PFSK-1 (cell line): Measurements from ENCODE around the gene RAB14.

Source experiments
- FOXP2 ChIP-seq: optimal IDR thresholded peaks from 2 replicates; pipeline ENCODE3; 2011; ENCODE audit warnings: borderline replicate concordance, control low read depth, inconsistent platforms; ENCODE audit not compliant: insufficient read depth; ENCODE audit errors: extremely low read length, extremely low read depth
- POLR2AphosphoS5 ChIP-seq: IDR thresholded peaks from 2 replicates; pipeline ENCODE4 v1.6.1; 2012; ENCODE audit warnings: low read depth, mild to moderate bottlenecking, control low read depth, low read length, moderate library complexity
- REST ChIP-seq, 2 experiments: IDR thresholded peaks; 2 replicates each; pipeline versions ENCODE4 v1.6.1 to v1.8.0; 2011 to 2012; ENCODE audit warnings: low read depth in 2 of 2, low read length in 2 of 2, control low read depth in 1 of 2, inconsistent platforms in 1 of 2, mild to moderate bottlenecking in 1 of 2, moderate library complexity in 1 of 2; ENCODE audit not compliant: insufficient read depth in 1 of 2
- SIN3A ChIP-seq: IDR thresholded peaks from 2 replicates; pipeline ENCODE4 v1.6.1; 2012; ENCODE audit warnings: mild to moderate bottlenecking, low read length, moderate library complexity, borderline replicate concordance; ENCODE audit not compliant: insufficient read depth
- TAF1 ChIP-seq: IDR thresholded peaks from 2 replicates; pipeline ENCODE4 v1.6.1; 2012; ENCODE audit warnings: low read length, control low read depth, borderline replicate concordance; ENCODE audit not compliant: insufficient read depth

The RAB14 gene

DNA sequence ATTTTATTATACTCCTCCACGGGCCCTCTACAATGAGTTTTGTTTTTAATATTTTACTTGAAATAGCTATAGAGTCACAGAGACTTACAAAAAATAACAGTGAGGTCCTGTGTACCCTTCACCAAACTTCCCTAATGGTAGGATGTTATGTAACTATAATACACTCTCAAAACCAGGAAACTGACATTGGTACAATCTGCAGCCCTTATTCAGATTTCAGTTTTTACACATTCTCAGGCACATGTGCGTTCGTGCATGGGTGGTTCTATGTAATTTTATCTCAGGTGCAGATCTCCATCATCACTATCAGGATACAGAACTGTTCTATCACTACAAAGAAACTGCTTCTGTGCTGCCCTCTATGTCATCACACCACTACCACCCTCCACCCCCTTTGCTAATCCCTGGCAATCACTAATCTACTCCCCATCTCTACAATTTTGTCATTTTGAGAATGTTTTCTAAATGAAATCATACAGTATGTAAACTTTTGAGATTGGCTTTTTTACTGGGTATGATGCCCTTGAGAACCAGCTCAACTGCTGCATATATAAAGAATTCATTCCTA, 16.4 kb downstream of the RAB14 start:
- TF ChIP-seq FOXP2 (no peak), POLR2AphosphoS5 (no peak), SIN3A (no peak), TAF1 (no peak), REST (IDR thresholded peaks at IDR 0.05; ENCODE audit: insufficient read depth in 1 of 2, low read depth in 2 of 2, low read length in 2 of 2) (no peak)

GRCh38 chr9:121184463-121184862, 17.2 kb downstream of the RAB14 start:
- TF ChIP-seq REST (IDR thresholded peaks at IDR 0.05; ENCODE audit: insufficient read depth in 1 of 2, low read depth in 2 of 2, low read length in 2 of 2), result no peak
- TF ChIP-seq TAF1, result no peak
- no peak for TF ChIP-seq FOXP2
- no peak for TF ChIP-seq POLR2AphosphoS5
- no peak for TF ChIP-seq SIN3A

DNA sequence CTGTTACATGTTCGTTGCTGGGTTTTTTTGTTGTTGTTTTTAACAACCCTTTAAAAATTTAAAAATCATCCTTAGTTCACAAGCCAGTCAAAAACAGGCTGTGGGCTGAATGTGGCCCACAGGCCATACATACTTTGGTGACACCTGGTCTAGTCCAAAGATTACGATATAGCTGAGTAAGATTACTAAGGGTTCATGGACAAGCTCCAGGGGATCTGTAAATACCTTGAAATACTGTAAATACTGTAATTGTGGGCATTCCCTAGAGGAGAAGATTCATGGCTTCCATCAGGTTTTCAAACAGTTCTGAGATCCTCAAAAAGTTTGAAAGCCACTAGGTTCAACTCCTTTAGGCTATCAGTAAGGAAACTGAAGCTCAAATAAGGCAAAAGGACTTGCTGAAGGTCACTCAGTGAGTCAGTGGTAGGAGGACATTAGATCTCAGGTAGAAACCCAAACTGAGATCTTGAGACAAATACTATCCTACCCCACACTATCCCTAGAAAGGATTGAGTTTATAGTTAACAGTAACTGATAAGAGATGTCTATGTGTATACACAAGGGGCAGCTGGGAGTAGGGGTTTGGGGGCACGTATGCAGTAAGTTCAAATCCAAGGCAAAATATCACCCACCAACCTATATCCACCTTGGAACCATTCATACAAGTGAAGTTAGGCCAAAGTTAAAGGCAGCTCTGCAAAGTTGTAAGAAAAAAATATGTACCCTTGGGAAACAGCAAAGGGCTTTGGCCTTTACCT, 17.8 kb downstream of the RAB14 start:
- TF ChIP-seq POLR2AphosphoS5, result no peak

DNA sequence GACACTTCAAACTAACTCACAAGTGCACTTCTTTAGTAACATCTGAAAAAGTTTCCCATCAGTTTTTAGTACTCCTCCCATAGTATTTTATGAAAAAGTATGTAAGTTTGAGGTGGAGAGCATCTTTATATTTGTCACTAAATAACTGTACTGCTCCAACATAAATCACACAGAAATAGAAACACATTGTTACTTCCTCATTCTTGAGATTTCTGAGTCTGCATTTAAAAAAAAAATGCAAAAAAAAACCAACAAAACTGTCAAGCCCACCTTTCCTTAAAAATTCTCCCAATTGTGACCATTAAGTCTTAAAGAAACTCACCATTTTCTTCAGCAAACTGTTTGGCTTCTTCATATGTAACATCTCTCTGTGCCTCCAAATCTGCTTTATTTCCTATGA, 18.7 kb downstream of the RAB14 start:
- TF ChIP-seq POLR2AphosphoS5 (no peak), FOXP2 (no peak), SIN3A (no peak), TAF1 (no peak), REST (IDR thresholded peaks at IDR 0.05; ENCODE audit: insufficient read depth in 1 of 2, low read depth in 2 of 2, low read length in 2 of 2) (no peak)

- TF ChIP-seq POLR2AphosphoS5 (no peak), SIN3A (no peak), REST (IDR thresholded peaks at IDR 0.05; ENCODE audit: insufficient read depth in 1 of 2, low read depth in 2 of 2, low read length in 2 of 2) (no peak), FOXP2 (no peak), TAF1 (no peak)
Observed at GRCh38 chr9:121182101-121182836, 19.4 kb downstream of the RAB14 start.
